SU-DHL-6 (cell line): ENCODE results near the gene CACNA1C.

Experiments used
- H2AFZ ChIP-seq: fragments of 200-600 bp; sonication (generic); 2 replicates; pipeline ENCODE4 v1.6.1; 2014; ENCODE audit warnings: low read depth, mild to moderate bottlenecking, moderate library complexity, mixed read lengths, antibody characterized with exemption, low read length; ENCODE audit not compliant: severe bottlenecking
- H3F3A ChIP-seq: fragments of 200-600 bp; shearing (Covaris generic); 2 replicates; pipeline ENCODE4 v1.6.0; 2016; ENCODE audit warnings: antibody characterized with exemption, mild to moderate bottlenecking; ENCODE audit not compliant: insufficient read depth
- H3K27ac ChIP-seq: fragments of 200-600 bp; sonication (generic); 2 replicates; pipeline ENCODE4 v1.5.1; 2016; ENCODE audit warnings: low read depth, mild to moderate bottlenecking, low read length, moderate library complexity, mixed read lengths
- H3K27me3 ChIP-seq: fragments of 200-600 bp; sonication (generic), shearing (Covaris generic); 2 replicates; pipeline ENCODE4 v1.6.0; 2014; ENCODE audit warnings: mild to moderate bottlenecking, low read length
- H3K36me3 ChIP-seq: fragments of 200-600 bp; sonication (generic); 2 replicates; pipeline ENCODE4 v1.6.1; 2014; ENCODE audit warnings: mild to moderate bottlenecking, low read length, mixed read lengths
- H3K4me2 ChIP-seq: fragments of 300-600, 200-600 bp; shearing (Covaris generic), sonication (generic); 2 replicates; pipeline ENCODE4 v1.6.0; 2014; ENCODE audit warnings: low read length, low read depth, mild to moderate bottlenecking; ENCODE audit not compliant: poor library complexity, severe bottlenecking
- H3K4me3 ChIP-seq: fragments of 200-600 bp; sonication (generic); 2 replicates; pipeline ENCODE4 v1.5.1; 2014; ENCODE audit warnings: antibody characterized with exemption, low read length, mild to moderate bottlenecking, mixed read lengths; ENCODE audit not compliant: insufficient read depth, poor library complexity, severe bottlenecking
- H3K79me2 ChIP-seq: fragments of 200-600 bp; sonication (generic); 2 replicates; pipeline ENCODE4 v1.6.1; 2014; ENCODE audit warnings: mild to moderate bottlenecking, low read length, moderate library complexity; ENCODE audit not compliant: insufficient read depth
- H3K9ac ChIP-seq: fragments of 200-600 bp; sonication (generic); 2 replicates; pipeline ENCODE4 v1.7.0; 2014; ENCODE audit warnings: mild to moderate bottlenecking, low read length
- H3K9me2 ChIP-seq: fragments of 200-600 bp; sonication (generic); replicated peaks from 2 replicates; pipeline ENCODE4 v1.6.1; 2014; ENCODE audit warnings: low read length; ENCODE audit not compliant: insufficient read depth
- H3K9me3 ChIP-seq: fragments of 200-600 bp; sonication (generic); 2 replicates; pipeline ENCODE4 v1.6.1; 2014; ENCODE audit warnings: low read length, mixed read lengths; ENCODE audit not compliant: insufficient read depth
- H4K20me1 ChIP-seq: fragments of 200-600 bp; sonication (generic); 2 replicates; pipeline ENCODE4 v1.6.1; 2014; ENCODE audit warnings: low read depth, mild to moderate bottlenecking, antibody characterized with exemption, low read length, moderate library complexity, mixed read lengths
- CTCF ChIP-seq: fragments of 200-600 bp; sonication (generic); IDR thresholded peaks from one replicate; pipeline ENCODE4 v1.5.1; 2017; ENCODE audit warnings: antibody characterized with exemption, mild to moderate bottlenecking, low read length, moderate library complexity; ENCODE audit not compliant: insufficient read depth, poor library complexity, severe bottlenecking
- EZH2phosphoT487 ChIP-seq: fragments of 200-600 bp; sonication (generic), shearing (Covaris generic); conservative IDR thresholded peaks from 2 replicates; pipeline ENCODE4 v1.6.1; 2018; ENCODE audit warnings: mild to moderate bottlenecking, antibody characterized with exemption, low read length, moderate library complexity, mixed read lengths

CACNA1C gene

GRCh38 chr12:2677142-2677880 lies 624.5 kb downstream of the CACNA1C start:
- Histone ChIP-seq H3K4me3 (no peak overlapping the region), H3K4me2 (no peak overlapping the region), H3K36me3 (no peaks in the 10 kb centered on the region), H3K9me3 (no peaks in the 10 kb centered on the region), H2AFZ (no peak overlapping the region), H3K27me3 (no peaks in the 10 kb centered on the region), H3K79me2 (no peaks in the 10 kb centered on the region), H3K9ac (no peak overlapping the region), H3F3A (no peaks in the 10 kb centered on the region), H4K20me1 (no peaks in the 10 kb centered on the region), H3K27ac (no peak overlapping the region), H3K9me2 (no peaks in the 10 kb centered on the region)
- TF ChIP-seq CTCF (no peak), EZH2phosphoT487 (no peak)

GRCh38 chr12:2678426-2678825 lies 625.6 kb downstream of the CACNA1C start:
- H3K9me3 ChIP-seq: no peaks in the 10 kb centered on the region
- no peak overlapping the region for H3K27ac ChIP-seq
- no peaks in the 10 kb centered on the region for H3K27me3 ChIP-seq
- H2AFZ ChIP-seq: no peak overlapping the region
- H3K4me3 ChIP-seq: no peak overlapping the region
- no peak overlapping the region for H3K4me2 ChIP-seq
- H3K79me2 ChIP-seq: no peaks in the 10 kb centered on the region
- no peak overlapping the region for H3K9ac ChIP-seq
- no peak for TF ChIP-seq EZH2phosphoT487
- TF ChIP-seq CTCF: no peak
- H3F3A ChIP-seq: no peaks in the 10 kb centered on the region
- H3K9me2 ChIP-seq: no peaks in the 10 kb centered on the region
- H4K20me1 ChIP-seq: no peaks in the 10 kb centered on the region
- no peaks in the 10 kb centered on the region for H3K36me3 ChIP-seq

- Histone ChIP-seq H3K9me2 (no peaks in the 10 kb centered on the region), H3K36me3 (no peaks in the 10 kb centered on the region), H3K27me3 (no peaks in the 10 kb centered on the region), H2AFZ (no peak overlapping the region), H3F3A (no peaks in the 10 kb centered on the region), H3K4me2 (no peak overlapping the region), H3K9me3 (no peaks in the 10 kb centered on the region), H3K9ac (no peak overlapping the region), H3K4me3 (no peak overlapping the region), H4K20me1 (no peaks in the 10 kb centered on the region), H3K79me2 (no peaks in the 10 kb centered on the region), H3K27ac (no peak overlapping the region)
- TF ChIP-seq CTCF (no peak), EZH2phosphoT487 (no peak)
Measured at GRCh38 chr12:2679068-2679815, 626.5 kb downstream of the CACNA1C start.
